ENCODE measurements around the gene MRPL53. TPM values are rescaled to one million over a fixed set of nuclear protein-coding genes. Genes with fewer than 3 reads are reported as not detected.

The MRPL53 gene
- total and polyA plus RNA-seq, 2 of the 13 experiments (the other 11 are each of a cell fraction or from before 2014, with no cell fraction given), result 34.3 to 51.9 TPM

- no peak for TF ChIP-seq ZNF207 (IDR thresholded peaks at IDR 0.05; ENCODE audit: borderline replicate concordance)
- TF ChIP-seq ZNF775 (CRISPR knock-in tag; IDR thresholded peaks at IDR 0.05; ENCODE audit: borderline replicate concordance), result no peak
- no peak for TF ChIP-seq MTA3 (CRISPR knock-in tag; IDR thresholded peaks at IDR 0.05)
- TF ChIP-seq MIXL1 (CRISPR knock-in tag; IDR thresholded peaks at IDR 0.05), result peak; percentile 99
- no peak for TF ChIP-seq PHF20 (CRISPR knock-in tag; IDR thresholded peaks at IDR 0.05)
- TF ChIP-seq ZNF275 (CRISPR knock-in tag; IDR thresholded peaks at IDR 0.05; ENCODE audit: borderline replicate concordance), result no peak
- no peak for TF ChIP-seq ZNF260 (CRISPR knock-in tag; IDR thresholded peaks at IDR 0.05; ENCODE audit: borderline replicate concordance, low read depth)
- peak; percentile 98 for TF ChIP-seq NCOR1 (IDR thresholded peaks at IDR 0.05; ENCODE audit: borderline replicate concordance, low read length)
- no peak for TF ChIP-seq ZFP36 (IDR thresholded peaks at IDR 0.05; ENCODE audit: borderline replicate concordance, low read depth, low read length, partially characterized antibody)
- TF ChIP-seq ZNF232 (CRISPR knock-in tag; IDR thresholded peaks at IDR 0.05; ENCODE audit: borderline replicate concordance), result no peak
- no peak for TF ChIP-seq PAF1 (CRISPR knock-in tag; IDR thresholded peaks at IDR 0.05)
- TF ChIP-seq CAMTA2 (CRISPR knock-in tag; IDR thresholded peaks at IDR 0.05; ENCODE audit: borderline replicate concordance), result no peak
- no peak for TF ChIP-seq ZBTB40 (IDR thresholded peaks at IDR 0.05)
- TF ChIP-seq ZBTB40 (CRISPR knock-in tag; IDR thresholded peaks at IDR 0.05), result no peak
- no peak for TF ChIP-seq ZNF773 (CRISPR knock-in tag; IDR thresholded peaks at IDR 0.05; ENCODE audit: borderline replicate concordance)
- TF ChIP-seq ZNF136 (CRISPR knock-in tag; IDR thresholded peaks at IDR 0.05; ENCODE audit: low read depth), result 0 out of 2 replicates have a peak, but pooled peaks have one; percentile 65
- no peak for TF ChIP-seq ZNF224 (CRISPR knock-in tag; IDR thresholded peaks at IDR 0.05)
- no peak for TF ChIP-seq NONO (IDR thresholded peaks at IDR 0.05)
- peak; percentile 97 for TF ChIP-seq NONO (CRISPR knock-in tag; conservative IDR thresholded peaks at IDR 0.05)
- TF ChIP-seq ZNF256 (CRISPR knock-in tag; conservative IDR thresholded peaks at IDR 0.05), result 0 out of 2 replicates have a peak, but pooled peaks have one; percentile 84
Measured at GRCh38 chr2:74488643-74489481, 16.4 kb upstream of the MRPL53 start (continued).

Measured in HepG2 (cell line).